Activated T-helper 17 cell treated with anti-CD3 and anti-CD28 coated beads, Interleukin-2, amount 50 U/mL, for 72 hours (primary cell): ENCODE data around the gene KCNIP4. TPM values are rescaled to one million over a fixed set of nuclear protein-coding genes. Genes with fewer than 3 reads are reported as not detected.

Experiments used
- ATAC-seq: fragments of 150-1000 bp; cut with Tn5 transposase; replicated peaks from 2 replicates; pipeline ENCODE4 v1.10.0; 2021; ENCODE audit warnings: mild to moderate bottlenecking, moderate library complexity
- H3K27ac Mint-ChIP-seq: one replicate; pipeline ENCODE4 v1.8.0; 2022; ENCODE audit warnings: mixed read lengths
- H3K27me3 Mint-ChIP-seq: one replicate; pipeline ENCODE4 v1.8.0; 2022; ENCODE audit warnings: mixed read lengths
- H3K36me3 Mint-ChIP-seq: one replicate; pipeline ENCODE4 v1.8.0; 2022; ENCODE audit warnings: low read depth, mild to moderate bottlenecking, mixed read lengths
- H3K4me1 Mint-ChIP-seq: one replicate; pipeline ENCODE4 v1.8.0; 2022; ENCODE audit warnings: mixed read lengths
- H3K4me3 Mint-ChIP-seq: one replicate; pipeline ENCODE4 v1.8.0; 2022; ENCODE audit warnings: mild to moderate bottlenecking, mixed read lengths
- H3K9me3 Mint-ChIP-seq: one replicate; pipeline ENCODE4 v1.8.0; 2022; ENCODE audit warnings: mixed read lengths
- total RNA-seq, 2 donors: library from RNA; stranded (reverse); gene quantifications; one replicate each; pipeline ENCODE4 v1.2.3, GENCODE V29; 2022

The KCNIP4 gene
- total RNA-seq, 2 donors from 2014 or later, result not detected

DNA sequence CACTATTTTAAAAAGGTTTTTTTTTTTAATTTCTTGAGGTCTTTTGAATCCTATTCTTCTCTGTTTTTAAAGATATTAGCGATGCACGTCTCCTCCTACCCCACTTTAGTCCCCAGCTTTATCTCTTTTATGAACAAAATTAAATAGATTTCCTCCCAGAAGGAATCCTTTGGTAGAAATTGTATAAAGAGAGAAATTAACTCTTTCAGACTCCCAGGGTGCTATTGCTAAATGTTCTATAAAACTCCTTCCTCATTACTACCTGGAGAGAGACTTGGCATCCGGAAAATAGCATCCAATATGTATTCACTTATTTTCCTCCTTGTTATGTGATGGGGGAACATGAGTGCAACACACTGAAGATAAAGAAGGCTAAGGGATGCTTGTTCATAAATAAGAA, 1264.8 kb downstream of the KCNIP4 start:
- no peaks in the 10 kb centered on the region for H3K9me3 Mint-ChIP-seq
- no peak overlapping the region for H3K4me3 Mint-ChIP-seq
- H3K27me3 Mint-ChIP-seq, result peaks cover 7% of the 10 kb centered on the region
- H3K27ac Mint-ChIP-seq, result no peak overlapping the region
- H3K36me3 Mint-ChIP-seq, result no peaks in the 10 kb centered on the region
- no peak for ATAC-seq
- no peaks in the 10 kb centered on the region for H3K4me1 Mint-ChIP-seq

DNA sequence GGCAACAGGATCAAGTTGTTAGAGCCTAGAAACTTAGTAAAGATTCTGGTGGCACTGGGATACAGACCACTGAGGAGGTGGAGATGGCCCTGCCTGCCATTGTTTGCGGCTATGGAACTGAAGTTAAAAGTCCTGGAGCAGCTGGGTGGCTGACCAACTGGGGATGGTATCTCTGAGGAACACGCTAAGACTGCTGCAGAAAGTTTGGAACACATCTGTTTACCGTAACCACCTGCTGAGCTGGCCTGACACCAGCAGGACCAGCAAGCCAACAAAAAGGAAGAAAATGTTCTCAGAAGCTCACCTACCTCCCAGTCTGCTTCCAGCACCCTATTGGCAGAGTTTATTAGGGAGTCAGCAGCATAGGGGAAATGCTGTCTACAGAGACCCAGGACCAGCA, 1265.7 kb downstream of the KCNIP4 start:
- Mint-ChIP-seq H3K27me3 (peaks cover 12% of the 10 kb centered on the region), H3K27ac (no peak overlapping the region), H3K36me3 (no peaks in the 10 kb centered on the region), H3K4me3 (no peak overlapping the region), H3K4me1 (no peaks in the 10 kb centered on the region), H3K9me3 (no peaks in the 10 kb centered on the region)
- no peak for ATAC-seq

DNA sequence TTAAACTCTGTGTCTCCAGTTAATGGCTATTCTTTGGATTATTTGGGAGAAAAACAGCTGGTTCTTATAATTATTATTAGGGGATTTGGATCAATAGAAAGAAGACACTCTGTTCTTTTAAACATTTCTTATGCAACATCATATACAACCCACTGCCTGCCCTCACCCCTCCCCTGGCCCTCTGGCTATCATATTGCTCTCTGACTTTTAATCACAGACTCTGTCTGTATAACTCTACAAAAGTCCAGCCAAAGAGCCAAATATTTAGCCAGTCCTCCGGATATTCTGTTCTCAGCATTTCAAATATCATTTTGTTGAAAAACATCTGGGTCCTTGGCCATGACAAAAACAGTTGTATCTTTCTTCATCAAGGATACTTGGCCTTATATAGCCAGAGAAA, 1267.3 kb downstream of the KCNIP4 start:
- H3K27me3 Mint-ChIP-seq, result peaks cover 17% of the 10 kb centered on the region
- H3K36me3 Mint-ChIP-seq, result no peaks in the 10 kb centered on the region
- no peaks in the 10 kb centered on the region for H3K9me3 Mint-ChIP-seq
- H3K4me3 Mint-ChIP-seq, result no peak overlapping the region
- H3K27ac Mint-ChIP-seq, result no peak overlapping the region
- no peak for ATAC-seq
- no peaks in the 10 kb centered on the region for H3K4me1 Mint-ChIP-seq

DNA sequence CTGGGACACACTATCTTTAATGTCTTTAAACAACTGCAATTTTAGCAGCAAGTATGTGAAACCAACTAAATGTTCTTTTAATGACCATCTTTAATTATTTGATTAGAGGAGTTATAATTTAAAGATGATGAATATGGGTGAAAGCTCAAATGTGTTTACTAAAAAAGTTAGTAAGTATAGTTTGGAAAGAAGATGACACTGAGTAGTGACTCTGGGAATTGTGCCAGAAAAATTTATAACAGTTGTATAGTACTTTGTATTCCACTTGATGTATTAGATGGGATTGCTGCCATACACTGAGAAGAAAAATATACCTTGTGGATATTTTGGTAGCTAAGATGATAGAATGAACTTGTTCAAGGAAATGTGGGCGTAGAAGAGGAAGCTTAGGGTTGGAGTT, 1267.8 kb downstream of the KCNIP4 start:
- ATAC-seq, result no peak
- Mint-ChIP-seq H3K36me3 (no peaks in the 10 kb centered on the region), H3K27me3 (peaks cover 21% of the 10 kb centered on the region)

DNA sequence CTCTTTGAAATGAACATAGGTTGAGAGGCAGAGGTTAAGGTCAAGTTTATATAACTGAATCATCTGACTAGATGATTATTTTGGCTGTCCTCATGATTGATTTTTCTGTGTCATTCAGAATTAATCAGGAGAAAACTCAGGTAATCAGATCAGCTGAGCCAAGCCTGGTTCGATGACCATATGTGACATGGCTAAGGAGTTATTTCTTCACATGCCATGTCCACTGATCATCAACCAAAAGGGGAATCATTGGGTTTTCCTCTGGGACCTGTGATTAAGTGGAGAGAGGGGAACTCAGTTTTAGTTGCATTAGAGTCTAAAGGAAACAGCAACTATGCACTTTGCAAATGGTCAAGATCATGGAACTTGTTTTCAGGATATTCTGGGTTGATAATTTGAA, 1268.6 kb downstream of the KCNIP4 start:
- no peak overlapping the region for H3K27ac Mint-ChIP-seq
- H3K4me1 Mint-ChIP-seq, result no peaks in the 10 kb centered on the region
- H3K4me3 Mint-ChIP-seq, result no peak overlapping the region
- no peaks in the 10 kb centered on the region for H3K9me3 Mint-ChIP-seq
- peaks cover 21% of the 10 kb centered on the region for H3K27me3 Mint-ChIP-seq
- ATAC-seq, result no peak
- no peaks in the 10 kb centered on the region for H3K36me3 Mint-ChIP-seq

More for the DNA sequence above, 1267.8 kb downstream of the KCNIP4 start:
- no peak overlapping the region for H3K4me3 Mint-ChIP-seq
- no peaks in the 10 kb centered on the region for H3K9me3 Mint-ChIP-seq
- H3K4me1 Mint-ChIP-seq, result no peaks in the 10 kb centered on the region
- H3K27ac Mint-ChIP-seq, result no peak overlapping the region
